GM12878 (cell line): ENCODE data around the gene KLHL35. TPM values are rescaled to one million over a fixed set of nuclear protein-coding genes. Genes with fewer than 3 reads are reported as not detected.

ENCODE experiments used
- ASH2L ChIP-seq: fragments of 300-600, 200-600 bp; sonication (generic); IDR thresholded peaks from 2 replicates; pipeline ENCODE4 v1.6.1; 2017; ENCODE audit warnings: low read depth, mild to moderate bottlenecking, borderline replicate concordance
- BCL3 ChIP-seq: IDR thresholded peaks from 2 replicates; pipeline ENCODE4 v1.6.1; 2011; ENCODE audit warnings: borderline replicate concordance, low read depth, mild to moderate bottlenecking, moderate library complexity, low read length; ENCODE audit not compliant: insufficient read depth, poor library complexity, severe bottlenecking
- CEBPB ChIP-seq, 2 experiments: fragments of 150-350 bp in 1 of 2; IDR thresholded peaks; 2 replicates each; pipeline ENCODE4 v1.6.1; 2012 to 2014; ENCODE audit warnings: low read depth in 2 of 2, low read length in 2 of 2, borderline replicate concordance in 1 of 2, inconsistent platforms in 1 of 2
- CHD1 ChIP-seq: IDR thresholded peaks from 2 replicates; pipeline ENCODE4 v1.6.1; 2012; ENCODE audit warnings: low read depth, low read length, improper control_type of control experiment
- E4F1 ChIP-seq: fragments of 450-650 bp; IDR thresholded peaks from 2 replicates; pipeline ENCODE4 v1.6.1; 2018; ENCODE audit warnings: borderline replicate concordance, mild to moderate bottlenecking; ENCODE audit not compliant: partially characterized antibody
- ESRRA ChIP-seq: IDR thresholded peaks from 2 replicates; pipeline ENCODE4 v1.6.1; 2012; ENCODE audit warnings: mild to moderate bottlenecking, low read length, improper control_type of control experiment
- FOS ChIP-seq: IDR thresholded peaks from 3 replicates; pipeline ENCODE4 v1.6.1; 2011; ENCODE audit warnings: borderline replicate concordance; ENCODE audit not compliant: insufficient read length; ENCODE audit errors: extremely low read depth
- KLF5 ChIP-seq: fragments of 450-650 bp; IDR thresholded peaks from 2 replicates; pipeline ENCODE4 v1.6.1; 2014; ENCODE audit warnings: mild to moderate bottlenecking; ENCODE audit not compliant: partially characterized antibody
- MTA3 ChIP-seq: IDR thresholded peaks from 2 replicates; pipeline ENCODE4 v1.6.1; 2012; ENCODE audit warnings: low read length, inconsistent platforms, borderline replicate concordance
- MYB ChIP-seq: fragments of 150-350 bp; IDR thresholded peaks from 2 replicates; pipeline ENCODE4 v1.6.1; 2014; ENCODE audit warnings: mild to moderate bottlenecking, low read depth, low read length, borderline replicate concordance
- NBN ChIP-seq: fragments of 450-650 bp; IDR thresholded peaks from 2 replicates; pipeline ENCODE4 v1.6.1; 2016
- NFYB ChIP-seq: IDR thresholded peaks from 2 replicates; pipeline ENCODE4 v1.6.1; 2011; ENCODE audit warnings: low read depth, mild to moderate bottlenecking, low read length, improper control_type of control experiment, moderate library complexity; ENCODE audit not compliant: insufficient read depth
- PAX8 ChIP-seq: fragments of 450-650 bp; IDR thresholded peaks from 2 replicates; pipeline ENCODE4 v1.6.1; 2017; ENCODE audit warnings: mild to moderate bottlenecking, moderate library complexity
- RBBP5 ChIP-seq: fragments of 200-600 bp; sonication (generic); conservative IDR thresholded peaks from 2 replicates; pipeline ENCODE4 v1.6.1; 2016
- RFX5 ChIP-seq: IDR thresholded peaks from 2 replicates; pipeline ENCODE4 v1.6.1; 2011; ENCODE audit warnings: low read depth, low read length, improper control_type of control experiment
- SMAD5 ChIP-seq: IDR thresholded peaks from 2 replicates; pipeline ENCODE4 v1.6.1; 2016; ENCODE audit warnings: antibody characterized with exemption, low read depth
- SPI1 ChIP-seq: IDR thresholded peaks from 2 replicates; pipeline ENCODE4 v1.6.1; 2011; ENCODE audit warnings: low read depth, mild to moderate bottlenecking, low read length, moderate library complexity, borderline replicate concordance; ENCODE audit not compliant: insufficient read depth
- SUPT20H ChIP-seq: IDR thresholded peaks from 2 replicates; pipeline ENCODE4 v1.6.1; 2011; ENCODE audit warnings: low read depth, mild to moderate bottlenecking, low read length, moderate library complexity, borderline replicate concordance; ENCODE audit not compliant: control insufficient read depth
- TCF12 ChIP-seq: IDR thresholded peaks from 2 replicates; pipeline ENCODE4 v1.6.1; 2011; ENCODE audit warnings: low read depth, mild to moderate bottlenecking, low read length
- ZNF207 ChIP-seq: fragments of 450-650 bp; IDR thresholded peaks from 2 replicates; pipeline ENCODE4 v1.6.1; 2014; ENCODE audit warnings: antibody characterized with exemption, mild to moderate bottlenecking, borderline replicate concordance
- ZNF24 ChIP-seq: fragments of 450-650 bp; IDR thresholded peaks from 2 replicates; pipeline ENCODE4 v1.6.1; 2017; ENCODE audit warnings: antibody characterized with exemption, mild to moderate bottlenecking
- ZNF274 ChIP-seq: IDR thresholded peaks from one replicate; pipeline ENCODE4 v1.8.0; 2011; ENCODE audit not compliant: insufficient read length, insufficient read depth
- ZNF622 ChIP-seq: fragments of 450-650 bp; IDR thresholded peaks from 2 replicates; pipeline ENCODE4 v1.6.1; 2017; ENCODE audit warnings: mild to moderate bottlenecking, inconsistent platforms
- ZSCAN29 ChIP-seq: fragments of 450-650 bp; IDR thresholded peaks from 2 replicates; pipeline ENCODE4 v1.6.1; 2017; ENCODE audit warnings: mild to moderate bottlenecking, moderate library complexity
- ZZZ3 ChIP-seq: IDR thresholded peaks from 2 replicates; pipeline ENCODE4 v1.6.1; 2011; ENCODE audit warnings: low read depth; ENCODE audit not compliant: control insufficient read depth, insufficient read length
- polyA plus RNA-seq, 11 experiments: library from polyadenylated mRNA; depleted of rRNA in 4 of 11; unstranded in 6 of 11; stranded (reverse) in 5 of 11; fragments of >200 nt; fragmentation: Nextera tagmentation in 4 of 11; fragmentation: Illumina TruSeq in 1 of 11; extraction: Ambion mirVana in 4 of 11; extraction: Trizol in 1 of 11; gene quantifications; 1 replicate in 1 of 11; 2 replicates in 10 of 11; pipeline versions ENCODE4 v1.2.1 to v1.2.3, GENCODE V29; 2011 to 2016; ENCODE audit warnings: inconsistent platforms in 2 of 11, missing spikeins in 2 of 11, low read depth in 1 of 11
- total RNA-seq, 4 experiments: library from RNA; depleted of rRNA in 3 of 4; stranded (reverse); fragments of >200 nt in 3 of 4; fragmentation: Illumina TruSeq in 1 of 4; extraction: Trizol in 1 of 4; gene quantifications; 2 replicates each; pipeline versions ENCODE4 v1.2.1 to v1.2.3, GENCODE V29; 2013 to 2021

The KLHL35 gene
- total and polyA plus RNA-seq, 10 of the 15 experiments (the other 5 are each of a cell fraction or from before 2014, with no cell fraction given) = 0.04 to 0.34 (median 0.13) TPM; not detected in 1

GRCh38 chr11:75399344-75400145 is 33.5 kb downstream of the KLHL35 start, which contains the start of gene RPS3 (continued):
- TF ChIP-seq E4F1 (peak; percentile 81), SPI1 (peak; percentile 85), MYB (no peak), ZZZ3 (peak; percentile 48), PAX8 (no peak), MTA3 (no peak), ZSCAN29 (peak; percentile 83), NBN (peak; percentile 89), RBBP5 (peak; percentile 98), SMAD5 (peak; percentile 99), BCL3 (no peak), CEBPB (IDR thresholded peaks at IDR 0.05; ENCODE audit: borderline replicate concordance in 1 of 2, low read depth in 2 of 2, low read length in 2 of 2) (no peak), RFX5 (no peak), KLF5 (peak; percentile 74), ASH2L (peak; percentile 92; the same call in 1 of the 2 replicates), ESRRA (peak; percentile 57; the same call in 1 of the 2 replicates), ZNF622 (no peak), ZNF274 (no peak), TCF12 (peak; percentile 67; the same call in 1 of the 2 replicates), ZNF207 (peak; percentile 84), SUPT20H (no peak), ZNF24 (no peak), FOS (no peak), NFYB (no peak), CHD1 (no peak)
